Smooth muscle cell (in vitro differentiated cells): ENCODE data around the gene TAF7. TPM values are rescaled to one million over a fixed set of nuclear protein-coding genes. Genes with fewer than 3 reads are reported as not detected.

Experiments
- DNase-seq: peaks from one replicate; lab custom pipeline; 2025; ENCODE audit not compliant: unreplicated experiment; lab: John Stamatoyannopoulos, UW
- H2AFZ ChIP-seq: fragments of 200-600 bp; sonication (generic); 2 replicates; pipeline ENCODE4 v1.6.0; 2016; ENCODE audit warnings: antibody characterized with exemption, low read depth, mild to moderate bottlenecking
- H3F3A ChIP-seq: fragments of 200-600 bp; sonication (generic); 2 replicates; pipeline ENCODE4 v1.6.0; 2017; ENCODE audit warnings: antibody characterized with exemption, low read depth
- H3K27ac ChIP-seq: fragments of 200-600 bp; sonication (generic); 2 replicates; pipeline ENCODE4 v1.5.1; 2016; ENCODE audit warnings: low read depth, mild to moderate bottlenecking
- H3K27me3 ChIP-seq: fragments of 200-600 bp; sonication (generic); 2 replicates; pipeline ENCODE4 v1.6.1; 2016; ENCODE audit warnings: low read depth, mild to moderate bottlenecking
- H3K36me3 ChIP-seq: fragments of 200-600 bp; sonication (generic); 2 replicates; pipeline ENCODE4 v1.5.1; 2016; ENCODE audit warnings: low read depth
- H3K4me1 ChIP-seq: fragments of 200-600 bp; sonication (generic); 2 replicates; pipeline ENCODE4 v1.5.1; 2016; ENCODE audit warnings: low read depth
- H3K4me2 ChIP-seq: fragments of 200-600 bp; sonication (generic); 2 replicates; pipeline ENCODE4 v1.6.0; 2016; ENCODE audit warnings: mild to moderate bottlenecking
- H3K4me3 ChIP-seq: fragments of 200-600 bp; sonication (generic); 2 replicates; pipeline ENCODE4 v1.5.1; 2016; ENCODE audit warnings: mild to moderate bottlenecking
- H3K79me2 ChIP-seq: fragments of 200-600 bp; sonication (generic); 2 replicates; pipeline ENCODE4 v1.6.0; 2016; ENCODE audit warnings: low read depth, mild to moderate bottlenecking
- H3K9ac ChIP-seq: fragments of 200-600 bp; sonication (generic); 2 replicates; pipeline ENCODE4 v1.6.0; 2016; ENCODE audit warnings: low read depth
- H3K9me3 ChIP-seq: fragments of 200-600 bp; sonication (generic); replicated peaks from 2 replicates; pipeline ENCODE4 v1.5.1; 2016; ENCODE audit warnings: low read depth
- H4K20me1 ChIP-seq: fragments of 200-600 bp; sonication (generic); 2 replicates; pipeline ENCODE4 v1.6.0; 2016; ENCODE audit warnings: low read depth
- CTCF ChIP-seq: fragments of 200-600 bp; sonication (generic); IDR thresholded peaks from 2 replicates; pipeline ENCODE4 v1.5.1; 2017; ENCODE audit warnings: borderline replicate concordance, mild to moderate bottlenecking, antibody characterized with exemption; ENCODE audit not compliant: insufficient read depth, poor library complexity, severe bottlenecking
- WGBS: methylation state at CpG from one replicate; pipeline ENCODE4 v1.1.7; 2016; ENCODE audit warnings: low lambda C conversion rate; 5-methylcytosine and 5-hydroxymethylcytosine counted together
- polyA plus RNA-seq: library from polyadenylated mRNA; unstranded; fragments of >200 nt; fragmentation: Nextera tagmentation; extraction: Ambion mirVana; gene quantifications from 2 replicates; pipeline ENCODE4 v1.2.1, GENCODE V29; 2016
- total RNA-seq: library from RNA; depleted of rRNA; stranded (reverse); fragments of >200 nt; gene quantifications from 2 replicates; pipeline ENCODE4 v1.2.3, GENCODE V29; 2014

The TAF7 gene
- total and polyA plus RNA-seq, 2 experiments from 2014 or later, result 83.0 to 105 TPM

- H3K9me3 ChIP-seq, result peaks cover 21% of the 10 kb centered on the region
- H3K36me3 ChIP-seq, result no peaks in the 10 kb centered on the region
- no peak overlapping the region for H2AFZ ChIP-seq
- H3K27ac ChIP-seq, result no peak overlapping the region
- H3K4me1 ChIP-seq, result no peaks in the 10 kb centered on the region
- H3K79me2 ChIP-seq, result no peaks in the 10 kb centered on the region
- DNase-seq, result no peak
- no peak for TF ChIP-seq CTCF
- H4K20me1 ChIP-seq, result no peaks in the 10 kb centered on the region
- WGBS, result 88% methylated on average over 3 of the region's 3 CpGs
- no peak overlapping the region for H3K4me3 ChIP-seq
- no peak overlapping the region for H3K4me2 ChIP-seq
- H3K27me3 ChIP-seq, result no peaks in the 10 kb centered on the region
- H3F3A ChIP-seq, result no peaks in the 10 kb centered on the region
- H3K9ac ChIP-seq, result no peak overlapping the region
Observed at GRCh38 chr5:141272906-141273305, 47.7 kb downstream of the TAF7 start.

DNA sequence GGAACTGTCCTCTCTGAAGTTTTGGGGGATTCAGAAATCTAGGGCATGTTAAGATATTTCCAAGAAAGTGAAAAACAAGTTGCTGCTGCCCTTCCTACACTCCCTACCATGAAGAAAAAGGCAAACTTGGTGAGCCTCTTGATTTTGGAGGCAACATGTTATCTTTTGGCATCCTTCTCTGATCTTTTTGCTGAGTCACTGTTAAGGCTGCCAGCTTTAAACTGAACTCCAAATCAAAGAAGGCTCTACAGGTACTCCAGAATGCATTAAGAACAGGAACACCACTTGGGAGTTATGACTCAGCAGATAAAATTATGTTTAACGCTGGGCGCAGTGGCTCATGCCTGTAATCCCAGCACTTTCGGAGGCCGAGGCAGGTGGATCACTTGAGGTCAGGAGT, 51.4 kb downstream of the TAF7 start:
- Histone ChIP-seq H3K9me3 (peaks cover 48% of the 10 kb centered on the region), H3K4me1 (no peaks in the 10 kb centered on the region), H3F3A (no peaks in the 10 kb centered on the region), H3K27me3 (no peaks in the 10 kb centered on the region), H4K20me1 (no peaks in the 10 kb centered on the region), H3K79me2 (no peaks in the 10 kb centered on the region), H2AFZ (no peak overlapping the region), H3K9ac (no peak overlapping the region), H3K36me3 (no peaks in the 10 kb centered on the region), H3K4me3 (no peak overlapping the region), H3K27ac (no peak overlapping the region), H3K4me2 (no peak overlapping the region)
- TF ChIP-seq CTCF, result no peak
- no peak for DNase-seq
- WGBS, result 98% methylated on average over 4 of the region's 4 CpGs

Other genes with a start within 250 kb of the TAF7 start
Only the 30 nearest of the 38 such genes appear.
- gene PCDHB7, start 148.1 kb downstream of the TAF7 start, total RNA-seq, result 0.76 and 1.4 TPM in 2 replicates
- 0.06 TPM in 1 of 2 replicates, not detected in the other for gene PCDHB7, start 148.1 kb downstream of the TAF7 start, polyA plus RNA-seq
- 0.90 and 3.5 TPM in 2 replicates for gene PCDHB8, start 143.0 kb downstream of the TAF7 start, total RNA-seq
- gene PCDHB8, start 143.0 kb downstream of the TAF7 start, polyA plus RNA-seq, result 0.25 and 1.1 TPM in 2 replicates
- 6.4 and 7.0 TPM in 2 replicates for gene PCDHB16, start 138.4 kb downstream of the TAF7 start, total RNA-seq
- 5.2 and 6.5 TPM in 2 replicates for gene PCDHB16, start 138.4 kb downstream of the TAF7 start, polyA plus RNA-seq
- gene PCDHB9, start 133.6 kb downstream of the TAF7 start, total RNA-seq, result 4.1 and 6.5 TPM in 2 replicates
- gene PCDHB9, start 133.6 kb downstream of the TAF7 start, polyA plus RNA-seq, result 2.2 and 2.4 TPM in 2 replicates
- gene PCDHB10, start 128.4 kb downstream of the TAF7 start, total RNA-seq, result 6.4 and 7.4 TPM in 2 replicates
- gene PCDHB10, start 128.4 kb downstream of the TAF7 start, polyA plus RNA-seq, result 3.3 and 3.4 TPM in 2 replicates
- 1.8 and 2.1 TPM in 2 replicates for gene PCDHB11, start 121.2 kb downstream of the TAF7 start, total RNA-seq
- 0.61 and 1.7 TPM in 2 replicates for gene PCDHB11, start 121.2 kb downstream of the TAF7 start, polyA plus RNA-seq
- gene PCDHB12, start 112.1 kb downstream of the TAF7 start, total RNA-seq, result 2.9 and 3.6 TPM in 2 replicates
- gene PCDHB12, start 112.1 kb downstream of the TAF7 start, polyA plus RNA-seq, result 0.57 and 1.0 TPM in 2 replicates
- 4.4 and 8.3 TPM in 2 replicates for gene PCDHB13, start 106.9 kb downstream of the TAF7 start, total RNA-seq
- 1.8 and 2.6 TPM in 2 replicates for gene PCDHB13, start 106.9 kb downstream of the TAF7 start, polyA plus RNA-seq
- gene PCDHB14, start 97.4 kb downstream of the TAF7 start, total RNA-seq, result 7.8 and 9.1 TPM in 2 replicates
- 2.6 and 4.6 TPM in 2 replicates for gene PCDHB14, start 97.4 kb downstream of the TAF7 start, polyA plus RNA-seq
- 3.9 and 4.2 TPM in 2 replicates for gene PCDHB15, start 75.4 kb downstream of the TAF7 start, total RNA-seq
- gene PCDHB15, start 75.4 kb downstream of the TAF7 start, polyA plus RNA-seq, result 1.8 and 2.1 TPM in 2 replicates
- not detected in 2 replicates for gene SLC25A2, start 16.7 kb downstream of the TAF7 start, total RNA-seq
- 0.15 TPM in 1 of 2 replicates, not detected in the other for gene SLC25A2, start 16.7 kb downstream of the TAF7 start, polyA plus RNA-seq
- gene PCDHGA1, start 9.7 kb upstream of the TAF7 start, total RNA-seq, result 0.58 and 0.63 TPM in 2 replicates
- gene PCDHGA1, start 9.7 kb upstream of the TAF7 start, polyA plus RNA-seq, result 0.05 TPM in 1 of 2 replicates, not detected in the other
- gene PCDHGA2, start 18.0 kb upstream of the TAF7 start, total RNA-seq, result 0.04 TPM in 1 of 2 replicates, not detected in the other
- not detected in 2 replicates for gene PCDHGA2, start 18.0 kb upstream of the TAF7 start, polyA plus RNA-seq
- not detected in 2 replicates for gene PCDHGA3, start 23.0 kb upstream of the TAF7 start, total RNA-seq
- not detected in 2 replicates for gene PCDHGA3, start 23.0 kb upstream of the TAF7 start, polyA plus RNA-seq
- 0.27 and 0.81 TPM in 2 replicates for gene PCDHGB1, start 29.3 kb upstream of the TAF7 start, total RNA-seq
- 0.40 TPM in 1 of 2 replicates, not detected in the other for gene PCDHGB1, start 29.3 kb upstream of the TAF7 start, polyA plus RNA-seq
- gene PCDHGA4, start 34.2 kb upstream of the TAF7 start, total RNA-seq, result 0.58 and 1.1 TPM in 2 replicates
- gene PCDHGA4, start 34.2 kb upstream of the TAF7 start, polyA plus RNA-seq, result not detected in 2 replicates
- 0.18 and 1.1 TPM in 2 replicates for gene PCDHGB2, start 39.2 kb upstream of the TAF7 start, total RNA-seq
- gene PCDHGB2, start 39.2 kb upstream of the TAF7 start, polyA plus RNA-seq, result not detected in 2 replicates
- 0.09 and 0.22 TPM in 2 replicates for gene PCDHGA5, start 43.4 kb upstream of the TAF7 start, total RNA-seq
- 0.13 TPM in 1 of 2 replicates, not detected in the other for gene PCDHGA5, start 43.4 kb upstream of the TAF7 start, polyA plus RNA-seq
- 0.40 TPM in 1 of 2 replicates, not detected in the other for gene PCDHGB3, start 49.5 kb upstream of the TAF7 start, total RNA-seq
- gene PCDHGB3, start 49.5 kb upstream of the TAF7 start, polyA plus RNA-seq, result not detected in 2 replicates
- 0.09 and 0.27 TPM in 2 replicates for gene PCDHGA6, start 53.1 kb upstream of the TAF7 start, total RNA-seq
- not detected in 2 replicates for gene PCDHGA6, start 53.1 kb upstream of the TAF7 start, polyA plus RNA-seq
- gene PCDHGA7, start 62.0 kb upstream of the TAF7 start, total RNA-seq, result 0.09 and 0.27 TPM in 2 replicates
- gene PCDHGA7, start 62.0 kb upstream of the TAF7 start, polyA plus RNA-seq, result not detected in 2 replicates
- 37.1 and 43.1 TPM in 2 replicates for gene PCDHGB4, start 66.9 kb upstream of the TAF7 start, total RNA-seq
- 20.0 and 27.5 TPM in 2 replicates for gene PCDHGB4, start 66.9 kb upstream of the TAF7 start, polyA plus RNA-seq
- 3.2 and 3.3 TPM in 2 replicates for gene PCDHGA8, start 71.8 kb upstream of the TAF7 start, total RNA-seq
- 0.25 and 0.89 TPM in 2 replicates for gene PCDHGA8, start 71.8 kb upstream of the TAF7 start, polyA plus RNA-seq
- gene PCDHGB5, start 77.2 kb upstream of the TAF7 start, total RNA-seq, result 3.2 and 3.3 TPM in 2 replicates
- 0.90 and 4.2 TPM in 2 replicates for gene PCDHGB5, start 77.2 kb upstream of the TAF7 start, polyA plus RNA-seq
- 2.9 and 4.0 TPM in 2 replicates for gene PCDHGA9, start 82.0 kb upstream of the TAF7 start, total RNA-seq
- gene PCDHGA9, start 82.0 kb upstream of the TAF7 start, polyA plus RNA-seq, result 0.08 and 0.23 TPM in 2 replicates
- 12.4 and 17.1 TPM in 2 replicates for gene PCDHGB6, start 87.2 kb upstream of the TAF7 start, total RNA-seq
- 9.7 and 12.3 TPM in 2 replicates for gene PCDHGB6, start 87.2 kb upstream of the TAF7 start, polyA plus RNA-seq
- 24.6 and 24.7 TPM in 2 replicates for gene PCDHGA10, start 92.2 kb upstream of the TAF7 start, total RNA-seq
- 10.9 and 11.1 TPM in 2 replicates for gene PCDHGA10, start 92.2 kb upstream of the TAF7 start, polyA plus RNA-seq
- 25.3 and 37.5 TPM in 2 replicates for gene PCDHGB7, start 96.9 kb upstream of the TAF7 start, total RNA-seq
- 21.3 and 24.6 TPM in 2 replicates for gene PCDHGB7, start 96.9 kb upstream of the TAF7 start, polyA plus RNA-seq
- gene PCDHGA11, start 100.3 kb upstream of the TAF7 start, total RNA-seq, result 8.7 and 13.2 TPM in 2 replicates
- 7.9 and 8.0 TPM in 2 replicates for gene PCDHGA11, start 100.3 kb upstream of the TAF7 start, polyA plus RNA-seq
- gene PCDHGA12, start 109.7 kb upstream of the TAF7 start, total RNA-seq, result 1.7 and 4.5 TPM in 2 replicates
- 0.42 and 0.86 TPM in 2 replicates for gene PCDHGA12, start 109.7 kb upstream of the TAF7 start, polyA plus RNA-seq